ENCODE results near the gene VTI1A.

VTI1A gene

GRCh38 chr10:112744181-112745096 lies 297.4 kb downstream of the VTI1A start:
- no peak for TF ChIP-seq CTCF (IDR thresholded peaks at IDR 0.05; ENCODE audit: insufficient read depth, missing control alignments)
- no peak for FAIRE-seq
- no peak for DNase-seq (ENCODE audit: insufficient read length, low spot score)

- FAIRE-seq, result no peak
- no peak for TF ChIP-seq CTCF (IDR thresholded peaks at IDR 0.05; ENCODE audit: insufficient read depth, missing control alignments)
- no peak for DNase-seq (ENCODE audit: insufficient read length, low spot score)
Measured at GRCh38 chr10:112746329-112746728, 299.3 kb downstream of the VTI1A start.

GRCh38 chr10:112750427-112751167 lies 303.6 kb downstream of the VTI1A start:
- FAIRE-seq (no peak), DNase-seq (ENCODE audit: insufficient read length, low spot score) (no peak)
- TF ChIP-seq CTCF (IDR thresholded peaks at IDR 0.05; ENCODE audit: insufficient read depth, missing control alignments), result no peak

DNA sequence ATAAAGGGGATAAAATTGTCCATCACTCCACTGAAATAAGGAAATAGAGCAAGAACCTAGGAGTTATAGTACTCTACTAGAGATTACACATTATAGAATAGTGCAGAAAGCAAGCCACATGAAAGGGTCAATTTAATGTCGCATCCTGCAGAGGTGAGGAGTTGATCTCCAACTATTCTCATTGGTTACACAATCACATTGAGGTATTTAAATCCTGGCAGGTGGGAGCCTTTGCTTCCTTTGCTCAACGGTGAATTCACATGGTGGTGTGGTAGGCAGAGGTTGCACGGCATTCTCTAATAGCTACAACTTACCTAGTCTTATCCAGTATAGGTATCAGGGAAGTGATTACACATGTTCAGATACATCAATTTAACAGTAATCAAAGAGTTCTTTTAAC lies 304.6 kb downstream of the VTI1A start:
- no peak for TF ChIP-seq CTCF (IDR thresholded peaks at IDR 0.05; ENCODE audit: insufficient read depth, missing control alignments)
- FAIRE-seq, result no peak
- DNase-seq (ENCODE audit: insufficient read length, low spot score), result no peak

- no peak for TF ChIP-seq CTCF (IDR thresholded peaks at IDR 0.05; ENCODE audit: insufficient read depth, missing control alignments)
- no peak for DNase-seq (ENCODE audit: insufficient read length, low spot score)
- no peak for FAIRE-seq
Measured at GRCh38 chr10:112752288-112752687, 305.3 kb downstream of the VTI1A start.

DNA sequence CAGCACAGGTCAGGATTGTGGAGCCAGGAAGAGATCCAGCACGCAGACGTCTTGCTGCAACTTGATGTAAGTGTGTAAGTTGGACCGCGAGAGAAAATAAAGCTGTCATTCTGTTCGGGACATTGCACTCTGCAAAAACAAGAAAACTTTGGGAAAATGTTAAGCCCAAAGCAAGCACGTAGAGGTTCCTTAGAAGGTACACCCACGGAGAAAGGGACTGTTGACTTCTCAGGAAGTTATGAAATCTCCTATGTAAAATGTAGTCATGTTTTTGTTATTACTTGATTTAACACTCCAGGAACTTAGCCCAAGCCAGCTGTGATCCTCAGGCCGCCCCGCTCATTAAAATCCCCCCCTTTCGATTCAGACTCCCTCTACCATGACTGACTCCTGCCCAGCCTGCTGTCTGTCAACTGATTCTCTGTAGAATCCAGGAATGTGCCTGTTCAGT lies 307.0 kb downstream of the VTI1A start:
- no peak for DNase-seq (ENCODE audit: insufficient read length, low spot score)
- no peak for TF ChIP-seq CTCF (IDR thresholded peaks at IDR 0.05; ENCODE audit: insufficient read depth, missing control alignments)
- FAIRE-seq, result no peak
